Measurements from ENCODE around the gene POU6F2. TPM values are rescaled to one million over a fixed set of nuclear protein-coding genes. Genes with fewer than 3 reads are reported as not detected.

Gene POU6F2
- total and polyA plus RNA-seq, 2 experiments from 2014 or later: 7.2 to 7.3 TPM

DNA sequence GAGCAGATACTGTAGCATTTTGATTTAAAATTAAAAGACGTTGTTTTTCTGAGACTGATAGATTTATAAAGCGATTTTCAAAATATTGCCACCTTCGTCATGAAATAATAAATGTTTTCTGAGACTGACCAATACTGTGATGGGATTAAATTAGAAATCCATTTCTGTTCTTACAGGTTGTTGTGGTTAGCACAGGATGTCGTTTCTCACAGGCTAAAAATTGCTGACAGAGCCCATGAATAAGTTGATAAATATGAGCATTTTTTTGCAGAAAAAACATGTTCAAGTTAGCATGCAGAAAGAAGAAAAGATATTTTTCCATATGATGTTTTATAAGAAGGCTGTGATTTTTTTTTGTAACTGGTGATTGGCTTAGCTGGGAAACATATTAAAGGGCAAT, 66.8 kb downstream of the POU6F2 start:
- TF ChIP-seq, protein P1, sequence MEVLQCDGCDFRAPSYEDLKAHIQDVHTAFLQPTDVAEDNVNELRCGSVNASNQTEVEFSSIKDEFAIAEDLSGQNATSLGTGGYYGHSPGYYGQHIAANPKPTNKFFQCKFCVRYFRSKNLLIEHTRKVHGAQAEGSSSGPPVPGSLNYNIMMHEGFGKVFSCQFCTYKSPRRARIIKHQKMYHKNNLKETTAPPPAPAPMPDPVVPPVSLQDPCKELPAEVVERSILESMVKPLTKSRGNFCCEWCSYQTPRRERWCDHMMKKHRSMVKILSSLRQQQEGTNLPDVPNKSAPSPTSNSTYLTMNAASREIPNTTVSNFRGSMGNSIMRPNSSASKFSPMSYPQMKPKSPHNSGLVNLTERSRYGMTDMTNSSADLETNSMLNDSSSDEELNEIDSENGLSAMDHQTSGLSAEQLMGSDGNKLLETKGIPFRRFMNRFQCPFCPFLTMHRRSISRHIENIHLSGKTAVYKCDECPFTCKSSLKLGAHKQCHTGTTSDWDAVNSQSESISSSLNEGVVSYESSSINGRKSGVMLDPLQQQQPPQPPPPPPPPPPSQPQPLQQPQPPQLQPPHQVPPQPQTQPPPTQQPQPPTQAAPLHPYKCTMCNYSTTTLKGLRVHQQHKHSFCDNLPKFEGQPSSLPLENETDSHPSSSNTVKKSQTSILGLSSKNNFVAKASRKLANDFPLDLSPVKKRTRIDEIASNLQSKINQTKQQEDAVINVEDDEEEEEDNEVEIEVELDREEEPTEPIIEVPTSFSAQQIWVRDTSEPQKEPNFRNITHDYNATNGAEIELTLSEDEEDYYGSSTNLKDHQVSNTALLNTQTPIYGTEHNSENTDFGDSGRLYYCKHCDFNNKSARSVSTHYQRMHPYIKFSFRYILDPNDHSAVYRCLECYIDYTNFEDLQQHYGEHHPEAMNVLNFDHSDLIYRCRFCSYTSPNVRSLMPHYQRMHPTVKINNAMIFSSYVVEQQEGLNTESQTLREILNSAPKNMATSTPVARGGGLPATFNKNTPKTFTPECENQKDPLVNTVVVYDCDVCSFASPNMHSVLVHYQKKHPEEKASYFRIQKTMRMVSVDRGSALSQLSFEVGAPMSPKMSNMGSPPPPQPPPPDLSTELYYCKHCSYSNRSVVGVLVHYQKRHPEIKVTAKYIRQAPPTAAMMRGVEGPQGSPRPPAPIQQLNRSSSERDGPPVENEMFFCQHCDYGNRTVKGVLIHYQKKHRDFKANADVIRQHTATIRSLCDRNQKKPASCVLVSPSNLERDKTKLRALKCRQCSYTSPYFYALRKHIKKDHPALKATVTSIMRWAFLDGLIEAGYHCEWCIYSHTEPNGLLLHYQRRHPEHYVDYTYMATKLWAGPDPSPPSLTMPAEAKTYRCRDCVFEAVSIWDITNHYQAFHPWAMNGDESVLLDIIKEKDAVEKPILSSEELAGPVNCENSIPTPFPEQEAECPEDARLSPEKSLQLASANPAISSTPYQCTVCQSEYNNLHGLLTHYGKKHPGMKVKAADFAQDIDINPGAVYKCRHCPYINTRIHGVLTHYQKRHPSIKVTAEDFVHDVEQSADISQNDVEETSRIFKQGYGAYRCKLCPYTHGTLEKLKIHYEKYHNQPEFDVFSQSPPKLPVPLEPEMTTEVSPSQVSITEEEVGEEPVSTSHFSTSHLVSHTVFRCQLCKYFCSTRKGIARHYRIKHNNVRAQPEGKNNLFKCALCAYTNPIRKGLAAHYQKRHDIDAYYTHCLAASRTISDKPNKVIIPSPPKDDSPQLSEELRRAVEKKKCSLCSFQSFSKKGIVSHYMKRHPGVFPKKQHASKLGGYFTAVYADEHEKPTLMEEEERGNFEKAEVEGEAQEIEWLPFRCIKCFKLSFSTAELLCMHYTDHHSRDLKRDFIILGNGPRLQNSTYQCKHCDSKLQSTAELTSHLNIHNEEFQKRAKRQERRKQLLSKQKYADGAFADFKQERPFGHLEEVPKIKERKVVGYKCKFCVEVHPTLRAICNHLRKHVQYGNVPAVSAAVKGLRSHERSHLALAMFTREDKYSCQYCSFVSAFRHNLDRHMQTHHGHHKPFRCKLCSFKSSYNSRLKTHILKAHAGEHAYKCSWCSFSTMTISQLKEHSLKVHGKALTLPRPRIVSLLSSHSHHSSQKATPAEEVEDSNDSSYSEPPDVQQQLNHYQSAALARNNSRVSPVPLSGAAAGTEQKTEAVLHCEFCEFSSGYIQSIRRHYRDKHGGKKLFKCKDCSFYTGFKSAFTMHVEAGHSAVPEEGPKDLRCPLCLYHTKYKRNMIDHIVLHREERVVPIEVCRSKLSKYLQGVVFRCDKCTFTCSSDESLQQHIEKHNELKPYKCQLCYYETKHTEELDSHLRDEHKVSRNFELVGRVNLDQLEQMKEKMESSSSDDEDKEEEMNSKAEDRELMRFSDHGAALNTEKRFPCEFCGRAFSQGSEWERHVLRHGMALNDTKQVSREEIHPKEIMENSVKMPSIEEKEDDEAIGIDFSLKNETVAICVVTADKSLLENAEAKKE (CRISPR knock-in tag; IDR thresholded peaks at IDR 0.05): no peak
- TF ChIP-seq EZH2phosphoT487 (IDR thresholded peaks at IDR 0.05; ENCODE audit: unreplicated experiment): no peak
- no peak for TF ChIP-seq ZNF114 (CRISPR knock-in tag; IDR thresholded peaks at IDR 0.05)
- TF ChIP-seq CREB1 (CRISPR knock-in tag; IDR thresholded peaks at IDR 0.05; ENCODE audit: low read depth): no peak
- TF ChIP-seq, protein P2, sequence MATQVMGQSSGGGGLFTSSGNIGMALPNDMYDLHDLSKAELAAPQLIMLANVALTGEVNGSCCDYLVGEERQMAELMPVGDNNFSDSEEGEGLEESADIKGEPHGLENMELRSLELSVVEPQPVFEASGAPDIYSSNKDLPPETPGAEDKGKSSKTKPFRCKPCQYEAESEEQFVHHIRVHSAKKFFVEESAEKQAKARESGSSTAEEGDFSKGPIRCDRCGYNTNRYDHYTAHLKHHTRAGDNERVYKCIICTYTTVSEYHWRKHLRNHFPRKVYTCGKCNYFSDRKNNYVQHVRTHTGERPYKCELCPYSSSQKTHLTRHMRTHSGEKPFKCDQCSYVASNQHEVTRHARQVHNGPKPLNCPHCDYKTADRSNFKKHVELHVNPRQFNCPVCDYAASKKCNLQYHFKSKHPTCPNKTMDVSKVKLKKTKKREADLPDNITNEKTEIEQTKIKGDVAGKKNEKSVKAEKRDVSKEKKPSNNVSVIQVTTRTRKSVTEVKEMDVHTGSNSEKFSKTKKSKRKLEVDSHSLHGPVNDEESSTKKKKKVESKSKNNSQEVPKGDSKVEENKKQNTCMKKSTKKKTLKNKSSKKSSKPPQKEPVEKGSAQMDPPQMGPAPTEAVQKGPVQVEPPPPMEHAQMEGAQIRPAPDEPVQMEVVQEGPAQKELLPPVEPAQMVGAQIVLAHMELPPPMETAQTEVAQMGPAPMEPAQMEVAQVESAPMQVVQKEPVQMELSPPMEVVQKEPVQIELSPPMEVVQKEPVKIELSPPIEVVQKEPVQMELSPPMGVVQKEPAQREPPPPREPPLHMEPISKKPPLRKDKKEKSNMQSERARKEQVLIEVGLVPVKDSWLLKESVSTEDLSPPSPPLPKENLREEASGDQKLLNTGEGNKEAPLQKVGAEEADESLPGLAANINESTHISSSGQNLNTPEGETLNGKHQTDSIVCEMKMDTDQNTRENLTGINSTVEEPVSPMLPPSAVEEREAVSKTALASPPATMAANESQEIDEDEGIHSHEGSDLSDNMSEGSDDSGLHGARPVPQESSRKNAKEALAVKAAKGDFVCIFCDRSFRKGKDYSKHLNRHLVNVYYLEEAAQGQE (IDR thresholded peaks at IDR 0.05; ENCODE audit: unreplicated experiment): no peak
- TF ChIP-seq, protein P3, sequence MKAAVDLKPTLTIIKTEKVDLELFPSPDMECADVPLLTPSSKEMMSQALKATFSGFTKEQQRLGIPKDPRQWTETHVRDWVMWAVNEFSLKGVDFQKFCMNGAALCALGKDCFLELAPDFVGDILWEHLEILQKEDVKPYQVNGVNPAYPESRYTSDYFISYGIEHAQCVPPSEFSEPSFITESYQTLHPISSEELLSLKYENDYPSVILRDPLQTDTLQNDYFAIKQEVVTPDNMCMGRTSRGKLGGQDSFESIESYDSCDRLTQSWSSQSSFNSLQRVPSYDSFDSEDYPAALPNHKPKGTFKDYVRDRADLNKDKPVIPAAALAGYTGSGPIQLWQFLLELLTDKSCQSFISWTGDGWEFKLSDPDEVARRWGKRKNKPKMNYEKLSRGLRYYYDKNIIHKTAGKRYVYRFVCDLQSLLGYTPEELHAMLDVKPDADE (IDR thresholded peaks at IDR 0.05): no peak
- TF ChIP-seq JUNB (IDR thresholded peaks at IDR 0.05; ENCODE audit: unreplicated experiment): no peak
- no peaks in the 10 kb centered on the region for H3F3A ChIP-seq (replicated peaks; ENCODE audit: low read depth)
- H3K79me2 ChIP-seq (replicated peaks; ENCODE audit: insufficient read depth): no peaks in the 10 kb centered on the region
- no peak for DNase-seq (ENCODE audit: low spot score)
- no peaks in the 10 kb centered on the region for H3K27me3 ChIP-seq (ENCODE audit: insufficient read depth)
- Mint-ChIP-seq H3K27ac (no peak overlapping the region), H3K4me3 (no peak overlapping the region), H3K4me1 (peaks cover 10% of the 10 kb centered on the region; the same call in 2 of the 3 replicates), H3K36me3 (ENCODE audit: low read depth) (no peaks in the 10 kb centered on the region), H3K9me3 (no peaks in the 10 kb centered on the region), H3K27me3 (ENCODE audit: insufficient read depth, low read depth, poor library complexity) (no peaks in the 10 kb centered on the region)
- H3K4me3 ChIP-seq: no peak overlapping the region
- H3K4me2 ChIP-seq: no peak overlapping the region
- H4K20me1 ChIP-seq (replicated peaks; ENCODE audit: insufficient read depth): no peaks in the 10 kb centered on the region
- no peaks in the 10 kb centered on the region for H3K36me3 ChIP-seq (ENCODE audit: insufficient read depth)
- no peak overlapping the region for H2AFZ ChIP-seq
- no peaks in the 10 kb centered on the region for H3K4me1 ChIP-seq (ENCODE audit: insufficient read depth)
- H3K27ac ChIP-seq (ENCODE audit: low read depth): no peak overlapping the region
- no peak for ATAC-seq
- no peaks in the 10 kb centered on the region for H3K9me2 ChIP-seq (ENCODE audit: insufficient read depth)

Measured in GM23338 (cell line).